IMR-90 (cell line): Measurements from ENCODE around the gene HMCES. TPM values are rescaled to one million over a fixed set of nuclear protein-coding genes. Genes with fewer than 3 reads are reported as not detected.

Experiments used
- ATAC-seq: fragments of 200-7000 bp; cut with Tn5 transposase; 2 replicates; pipeline ENCODE4 v1.9.1; 2020; ENCODE audit warnings: low read depth, mild to moderate bottlenecking, moderate library complexity
- BruUV-seq: library from RNA; stranded (reverse); fragments of 400-500 nt; replicated peaks from 2 replicates; lab custom pipeline; 2021; lab: Mats Ljungman, UMichigan
- CTCF ChIA-PET: fragments of 300-600 bp; formaldehyde crosslinking; extraction: SDS; loops from one replicate; lab custom pipeline; 2021; ENCODE audit warnings: antibody characterized with exemption; lab: Yijun Ruan, JAX
- POLR2A ChIA-PET: fragments of 300-600 bp; sonication (Branson Sonifier 250); formaldehyde crosslinking; loops from one replicate; lab custom pipeline; 2022; ENCODE audit warnings: antibody characterized with exemption; ENCODE audit not compliant: unreplicated experiment; lab: Charles Lee
- DNase-seq: peaks from one replicate; pipeline ENCODE4 v3.0.0; 2013
- H2AFZ ChIP-seq: replicated peaks from 2 replicates; pipeline ENCODE3; 2013; ENCODE audit warnings: low read length, mild to moderate bottlenecking; ENCODE audit not compliant: poor library complexity
- H2AK5ac ChIP-seq: 2 replicates; pipeline ENCODE4 v1.6.1; 2013; ENCODE audit warnings: low read depth, low read length, inconsistent platforms
- H2AK9ac ChIP-seq: replicated peaks from 2 replicates; pipeline ENCODE3; 2013; ENCODE audit warnings: mild to moderate bottlenecking, low read depth, low read length, moderate library complexity; ENCODE audit not compliant: poor library complexity
- H2BK120ac ChIP-seq: 2 replicates; pipeline ENCODE4 v1.6.1; 2013; ENCODE audit warnings: low read depth, low read length, inconsistent platforms
- H2BK15ac ChIP-seq: 3 replicates; pipeline ENCODE4 v1.6.1; 2013; ENCODE audit warnings: low read depth, low read length, inconsistent platforms
- H2BK20ac ChIP-seq: 2 replicates; pipeline ENCODE4 v1.6.1; 2013; ENCODE audit warnings: low read depth, mild to moderate bottlenecking, inconsistent platforms, low read length, moderate library complexity
- H2BK5ac ChIP-seq: 2 replicates; pipeline ENCODE4 v1.6.1; 2013; ENCODE audit warnings: mild to moderate bottlenecking, low read depth, low read length, inconsistent platforms; ENCODE audit not compliant: poor library complexity, severe bottlenecking
- H3K14ac ChIP-seq: replicated peaks from 2 replicates; pipeline ENCODE4 v1.6.1; 2013; ENCODE audit warnings: low read depth, low read length, inconsistent platforms
- H3K18ac ChIP-seq: 2 replicates; pipeline ENCODE4 v1.6.1; 2013; ENCODE audit warnings: low read depth, low read length, control low read depth
- H3K23ac ChIP-seq: 2 replicates; pipeline ENCODE4 v1.6.1; 2013; ENCODE audit warnings: low read depth, low read length, inconsistent platforms
- H3K27ac ChIP-seq: 2 replicates; pipeline ENCODE4 v1.5.1; 2013; ENCODE audit warnings: mild to moderate bottlenecking, control low read depth, low read length; ENCODE audit not compliant: insufficient read depth
- H3K27me3 ChIP-seq: 2 replicates; pipeline ENCODE4 v1.6.1; 2013; ENCODE audit warnings: low read length; ENCODE audit not compliant: control insufficient read depth, insufficient read depth
- H3K36me3 ChIP-seq: 2 replicates; pipeline ENCODE4 v1.6.1; 2013; ENCODE audit warnings: low read length, mixed read lengths; ENCODE audit not compliant: control insufficient read depth, insufficient read depth
- H3K4ac ChIP-seq: 2 replicates; pipeline ENCODE4 v1.6.1; 2013; ENCODE audit warnings: low read depth, low read length, inconsistent platforms
- H3K4me1 ChIP-seq: 2 replicates; pipeline ENCODE4 v1.6.1; 2013; ENCODE audit warnings: low read length, mixed read lengths; ENCODE audit not compliant: control insufficient read depth, insufficient read depth
- H3K4me2 ChIP-seq: 2 replicates; pipeline ENCODE4 v1.6.1; 2013; ENCODE audit warnings: low read depth, mild to moderate bottlenecking, control low read depth, low read length, moderate library complexity
- H3K4me3 ChIP-seq: 2 replicates; pipeline ENCODE4 v1.5.1; 2013; ENCODE audit warnings: low read depth, mild to moderate bottlenecking, control low read depth, low read length, moderate library complexity; ENCODE audit not compliant: insufficient read depth
- H3K56ac ChIP-seq: 2 replicates; pipeline ENCODE4 v1.6.1; 2013; ENCODE audit warnings: low read length, inconsistent platforms; ENCODE audit not compliant: insufficient read depth; ENCODE audit errors: extremely low read depth
- H3K79me1 ChIP-seq, 2 experiments: 2 replicates each; pipeline ENCODE4 v1.6.1; 2013; ENCODE audit warnings: low read length in 2 of 2, inconsistent platforms in 1 of 2, low read depth in 1 of 2
- H3K9ac ChIP-seq: 2 replicates; pipeline ENCODE4 v1.6.1; 2013; ENCODE audit warnings: low read depth, low read length, control low read depth
- H3K9me1 ChIP-seq: 2 replicates; pipeline ENCODE4 v1.6.1; 2013; ENCODE audit warnings: low read length, inconsistent platforms; ENCODE audit not compliant: insufficient read depth
- H3K9me3 ChIP-seq: 2 replicates; pipeline ENCODE4 v1.6.1; 2013; ENCODE audit warnings: low read length; ENCODE audit not compliant: control insufficient read depth, insufficient read depth
- H4K20me1 ChIP-seq: 2 replicates; pipeline ENCODE4 v1.6.1; 2013; ENCODE audit warnings: low read length, inconsistent platforms; ENCODE audit not compliant: insufficient read depth
- H4K5ac ChIP-seq: 2 replicates; pipeline ENCODE4 v1.6.1; 2013; ENCODE audit warnings: mild to moderate bottlenecking, low read depth, low read length, control low read depth
- H4K8ac ChIP-seq, 2 experiments: 2 replicates each; pipeline ENCODE4 v1.6.1; 2013; ENCODE audit warnings: low read depth in 2 of 2, low read length in 2 of 2, control low read depth in 1 of 2, inconsistent platforms in 1 of 2
- H4K91ac ChIP-seq: 2 replicates; pipeline ENCODE4 v1.6.1; 2013; ENCODE audit warnings: low read depth, low read length, inconsistent platforms; ENCODE audit not compliant: insufficient read depth
- CTCF ChIP-seq: conservative IDR thresholded peaks from 2 replicates; pipeline ENCODE4 v1.5.1; 2012; ENCODE audit warnings: mild to moderate bottlenecking, low read depth, low read length, improper control_type of control experiment
- ELK1 ChIP-seq: fragments of 150-350 bp; IDR thresholded peaks from 2 replicates; pipeline ENCODE4 v1.6.1; 2016; ENCODE audit warnings: low read depth, mild to moderate bottlenecking, low read length, moderate library complexity, borderline replicate concordance
- MAZ ChIP-seq: IDR thresholded peaks from 2 replicates; pipeline ENCODE4 v1.6.1; 2012; ENCODE audit warnings: low read depth, mild to moderate bottlenecking, low read length, improper control_type of control experiment, moderate library complexity, borderline replicate concordance
- MXI1 ChIP-seq: IDR thresholded peaks from 2 replicates; pipeline ENCODE4 v1.6.1; 2012; ENCODE audit warnings: low read depth, mild to moderate bottlenecking, low read length, moderate library complexity, borderline replicate concordance
- RFX5 ChIP-seq: IDR thresholded peaks from 2 replicates; pipeline ENCODE4 v1.8.0; 2012; ENCODE audit warnings: low read depth, mild to moderate bottlenecking, low read length, moderate library complexity
- WGBS, 2 experiments: methylation state at CpG; one replicate each; pipeline versions ENCODE4 v1.1.5 to v1.1.7; 2013; ENCODE audit warnings: missing lambda C conversion rate in 2 of 2; ENCODE audit not compliant: insufficient read length in 1 of 2; ENCODE audit errors: extremely low coverage in 2 of 2; 5-methylcytosine and 5-hydroxymethylcytosine counted together
- dilution Hi-C: fragments of 300-500 bp; cut with HindIII; formaldehyde crosslinking; loops from one replicate; pipeline ENCODE4 v1.14.3; 2018; ENCODE audit warnings: low sequenced_read_pairs; ENCODE audit not compliant: unreplicated experiment
- in situ Hi-C: fragments of 300-500 bp; cut with MboI; formaldehyde crosslinking; loops from 3 replicates; pipeline ENCODE4 v1.14.3; 2019; ENCODE audit warnings: low sequenced_read_pairs, inconsistent platforms, mixed read lengths
- intact Hi-C: fragments of 100-400 bp; cut with micrococcal nuclease; formaldehyde crosslinking; loops from 2 replicates; pipeline ENCODE4 v1.10.0; 2022
- polyA plus RNA-seq, 3 experiments: library from polyadenylated mRNA; depleted of rRNA; stranded (reverse); fragments of >200 nt; gene quantifications; 2 replicates each; pipeline ENCODE4 v1.2.3, GENCODE V29; 2012; ENCODE audit warnings: low replicate concordance in 1 of 3
- total RNA-seq: library from RNA; depleted of rRNA; stranded (reverse); fragments of >200 nt; gene quantifications from 2 replicates; pipeline ENCODE4 v1.2.3, GENCODE V29; 2012

The HMCES gene
- total and polyA plus RNA-seq, 2 of the 4 experiments (the other 2 are of a cell fraction), result 26.0 to 30.5 TPM

GRCh38 chr3:129317014-129317771 is 38.5 kb downstream of the HMCES start:
- dilution Hi-C loops, result no loop called here
- CTCF ChIA-PET, result interaction anchor here (1.4 to 1.6 kb wide), 4 partner anchors 28 to 72 kb away, joined by 3 to 6 read pairs (median 4); no protein-coding TSS in a partner anchor
- H3K56ac ChIP-seq, result no peak overlapping the region

More at GRCh38 chr3:129317014-129317771, 38.5 kb downstream of the HMCES start:
- Histone ChIP-seq H2BK20ac (no peak overlapping the region), H2BK120ac (peak overlapping the region; percentile 17; the same call in 1 of the 2 replicates), H3K9me1 (peaks cover 25% of the 10 kb centered on the region), H3K14ac (no peak overlapping the region), H2AK5ac (no peak overlapping the region), H3K18ac (no peak overlapping the region), H3K79me1 (peaks cover 0 to 43% of the 10 kb centered on the region in 2 experiments; a peak in 3 of 4 replicates), H4K5ac (no peak overlapping the region; the same call in 1 of the 2 replicates), H3K9ac (peak overlapping the region; percentile 69; the same call in 1 of the 2 replicates), H3K4me3 (peak overlapping the region; percentile 91), H4K8ac (peak overlapping the region; percentile 43 to 82; a peak in 2 of 4 replicates), H2BK15ac (no peak overlapping the region), H3K9me3 (no peaks in the 10 kb centered on the region), H3K36me3 (peaks cover 8% of the 10 kb centered on the region), H2BK5ac (no peak overlapping the region), H2AK9ac (peak overlapping the region; percentile 81), H2AFZ (peak overlapping the region; percentile 91), H4K20me1 (peaks cover 8% of the 10 kb centered on the region; the same call in 1 of the 2 replicates), H3K23ac (no peak overlapping the region), H4K91ac (no peak overlapping the region), H3K4me2 (peak overlapping the region; percentile 90), H3K4ac (peak overlapping the region; percentile 49), H3K27ac (peak overlapping the region; percentile 73), H3K4me1 (peaks cover 6% of the 10 kb centered on the region; the same call in 1 of the 2 replicates), H3K27me3 (no peaks in the 10 kb centered on the region)
- DNase-seq, result no peak
- no peak for ATAC-seq
- TF ChIP-seq ELK1, result no peak
- TF ChIP-seq CTCF, result no peak
- TF ChIP-seq MXI1, result no peak
- TF ChIP-seq RFX5, result no peak
- TF ChIP-seq MAZ, result no peak
- no TSS peak for BruUV-seq
- intact Hi-C loops (no loop called here), in situ Hi-C loops (no loop called here)
- WGBS, 2 experiments, result no CpG with 5 or more reads among the region's 15 CpGs
- POLR2A ChIA-PET, result no interaction called here
